CD4-positive, alpha-beta T cell (primary cell): ENCODE results near the gene SYT5. TPM values are rescaled to one million over a fixed set of nuclear protein-coding genes. Genes with fewer than 3 reads are reported as not detected.
"Not testable (repeated sequence)": the region's sequence is repeated elsewhere in the genome, so short reads cannot be mapped to it uniquely, and the experiment has no call there.

Experiments
- ATAC-seq: fragments of 200-7000 bp; cut with Tn5 transposase; one replicate; pipeline ENCODE4 v1.10.0; 2022; ENCODE audit warnings: mild to moderate bottlenecking; ENCODE audit not compliant: poor library complexity
- CTCF ChIA-PET: fragments of 350-600 bp; sonication (Branson Sonifier 250); formaldehyde crosslinking; loops from one replicate; lab custom pipeline; 2021; ENCODE audit warnings: antibody characterized with exemption, inconsistent platforms; lab: Charles Lee
- POLR2A ChIA-PET: fragments of 350-600 bp; sonication (Branson Sonifier 250); formaldehyde crosslinking; loops from one replicate; lab custom pipeline; 2021; ENCODE audit warnings: antibody characterized with exemption, inconsistent platforms; lab: Charles Lee
- DNase-seq, 14 experiments: peaks; one replicate each; pipeline ENCODE4 v3.0.0-alpha.2; 2013 to 2020; ENCODE audit warnings: mixed read lengths in 2 of 14
- H3K27ac ChIP-seq, 2 donors: one replicate each; pipeline versions ENCODE4 v1.5.1 to v1.7.0; 2013; ENCODE audit warnings: low read length in 2 of 2, low read depth in 1 of 2, mild to moderate bottlenecking in 1 of 2
- H3K27me3 ChIP-seq, 2 experiments: 1 replicate in 1 of 2; 2 replicates in 1 of 2; pipeline versions ENCODE4 v1.6.1 to v1.7.0; 2013; ENCODE audit warnings: low read length in 2 of 2, control low read depth in 1 of 2, mild to moderate bottlenecking in 1 of 2, moderate library complexity in 1 of 2; ENCODE audit not compliant: insufficient read depth in 2 of 2, control insufficient read depth in 1 of 2
- H3K36me3 ChIP-seq: one replicate; pipeline ENCODE4 v1.6.1; 2013; ENCODE audit warnings: low read length, control low read depth; ENCODE audit not compliant: insufficient read depth
- H3K4me1 ChIP-seq: one replicate; pipeline ENCODE4 v1.6.1; 2013; ENCODE audit warnings: low read length, control low read depth; ENCODE audit not compliant: insufficient read depth
- H3K4me3 ChIP-seq: one replicate; pipeline ENCODE4 v1.5.1; 2013; ENCODE audit warnings: mild to moderate bottlenecking, low read length, moderate library complexity
- H3K9me3 ChIP-seq, 2 experiments: 1 replicate in 1 of 2; 2 replicates in 1 of 2; pipeline versions ENCODE4 v1.6.1 to v1.7.0; 2013; ENCODE audit warnings: low read length in 2 of 2, mild to moderate bottlenecking in 2 of 2, control low read depth in 1 of 2, moderate library complexity in 1 of 2; ENCODE audit not compliant: control insufficient read depth in 1 of 2, insufficient read depth in 1 of 2
- H3K27ac Mint-ChIP-seq: one replicate; pipeline ENCODE4 v1.8.0; 2020; ENCODE audit warnings: mixed read lengths
- H3K27me3 Mint-ChIP-seq: one replicate; pipeline ENCODE4 v1.8.0; 2021; ENCODE audit warnings: mixed read lengths
- H3K36me3 Mint-ChIP-seq: one replicate; pipeline ENCODE4 v1.8.0; 2021; ENCODE audit warnings: low read depth, mixed read lengths
- H3K4me1 Mint-ChIP-seq: one replicate; pipeline ENCODE4 v1.8.0; 2021; ENCODE audit warnings: low read depth, mixed read lengths
- H3K4me3 Mint-ChIP-seq: one replicate; pipeline ENCODE4 v1.8.0; 2020; ENCODE audit warnings: mild to moderate bottlenecking, mixed read lengths
- H3K9me3 Mint-ChIP-seq: one replicate; pipeline ENCODE4 v1.8.0; 2020; ENCODE audit warnings: mixed read lengths
- intact Hi-C, 2 experiments: fragments of 100-400 bp; cut with DNase I in 1 of 2; cut with micrococcal nuclease in 1 of 2; formaldehyde crosslinking; loops; one replicate each; pipeline versions ENCODE4 v1.15.1 to v1.9.0; 2023 to 2025; cut with DNase I, micrococcal nuclease
- total RNA-seq, 174 experiments: library from RNA in 2 of 174; stranded (reverse) in 2 of 174; gene quantifications; one replicate each; pipeline ENCODE4 v1.2.3 and lab custom pipeline; 2021 to 2026
- TF ChIP-seq, protein P1 (sequence below): fragments of 200-600 bp; IDR thresholded peaks from one replicate; pipeline ENCODE4 v1.8.0; 2022; ENCODE audit warnings: antibody characterized with exemption, mild to moderate bottlenecking

SYT5 gene
- total RNA-seq, 2 experiments from 2014 or later, result 0.41 to 0.56 TPM

DNA sequence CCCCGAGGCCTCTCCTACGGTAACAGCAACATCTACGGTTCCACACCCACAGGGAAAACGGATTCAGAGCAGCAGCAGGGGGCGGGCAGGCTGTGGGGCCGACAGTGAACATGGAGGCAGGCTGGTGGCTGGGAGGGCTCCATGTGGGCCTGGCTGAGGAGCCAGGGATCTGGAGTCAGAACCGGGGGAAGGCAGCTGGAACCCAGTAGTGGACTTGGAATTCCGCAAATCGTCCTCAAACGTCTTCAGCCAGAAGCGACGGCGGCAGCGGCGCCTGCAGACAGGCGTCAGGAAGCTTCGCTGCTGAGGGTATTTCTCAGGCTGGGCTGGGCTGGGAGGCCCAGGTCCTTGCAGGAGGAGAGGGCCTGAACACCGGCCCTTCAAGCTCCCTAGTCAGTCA lies 46.7 kb upstream of the SYT5 start:
- ATAC-seq (no peak), DNase-seq (no peak)
- H3K4me1 ChIP-seq, result no peaks in the 10 kb centered on the region
- TF ChIP-seq, protein P1, sequence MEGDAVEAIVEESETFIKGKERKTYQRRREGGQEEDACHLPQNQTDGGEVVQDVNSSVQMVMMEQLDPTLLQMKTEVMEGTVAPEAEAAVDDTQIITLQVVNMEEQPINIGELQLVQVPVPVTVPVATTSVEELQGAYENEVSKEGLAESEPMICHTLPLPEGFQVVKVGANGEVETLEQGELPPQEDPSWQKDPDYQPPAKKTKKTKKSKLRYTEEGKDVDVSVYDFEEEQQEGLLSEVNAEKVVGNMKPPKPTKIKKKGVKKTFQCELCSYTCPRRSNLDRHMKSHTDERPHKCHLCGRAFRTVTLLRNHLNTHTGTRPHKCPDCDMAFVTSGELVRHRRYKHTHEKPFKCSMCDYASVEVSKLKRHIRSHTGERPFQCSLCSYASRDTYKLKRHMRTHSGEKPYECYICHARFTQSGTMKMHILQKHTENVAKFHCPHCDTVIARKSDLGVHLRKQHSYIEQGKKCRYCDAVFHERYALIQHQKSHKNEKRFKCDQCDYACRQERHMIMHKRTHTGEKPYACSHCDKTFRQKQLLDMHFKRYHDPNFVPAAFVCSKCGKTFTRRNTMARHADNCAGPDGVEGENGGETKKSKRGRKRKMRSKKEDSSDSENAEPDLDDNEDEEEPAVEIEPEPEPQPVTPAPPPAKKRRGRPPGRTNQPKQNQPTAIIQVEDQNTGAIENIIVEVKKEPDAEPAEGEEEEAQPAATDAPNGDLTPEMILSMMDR, result no peak
- H3K27ac Mint-ChIP-seq, result no peak overlapping the region
- no peak overlapping the region for H3K4me3 Mint-ChIP-seq
- peaks cover 46% of the 10 kb centered on the region for H3K36me3 ChIP-seq
- H3K27me3 ChIP-seq, result no peaks in the 10 kb centered on the region
- CTCF ChIA-PET, result no interaction called here
- H3K27me3 Mint-ChIP-seq, result no peaks in the 10 kb centered on the region
- H3K27ac ChIP-seq, result no peak overlapping the region
- POLR2A ChIA-PET, result no interaction called here
- H3K9me3 ChIP-seq, result peaks cover 0 to 4% of the 10 kb centered on the region in 2 experiments
- peaks cover 6% of the 10 kb centered on the region for H3K4me1 Mint-ChIP-seq
- no peaks in the 10 kb centered on the region for H3K9me3 Mint-ChIP-seq
- peaks cover 60% of the 10 kb centered on the region for H3K36me3 Mint-ChIP-seq
- intact Hi-C loops, result no loop called here
- no peak overlapping the region for H3K4me3 ChIP-seq

DNA sequence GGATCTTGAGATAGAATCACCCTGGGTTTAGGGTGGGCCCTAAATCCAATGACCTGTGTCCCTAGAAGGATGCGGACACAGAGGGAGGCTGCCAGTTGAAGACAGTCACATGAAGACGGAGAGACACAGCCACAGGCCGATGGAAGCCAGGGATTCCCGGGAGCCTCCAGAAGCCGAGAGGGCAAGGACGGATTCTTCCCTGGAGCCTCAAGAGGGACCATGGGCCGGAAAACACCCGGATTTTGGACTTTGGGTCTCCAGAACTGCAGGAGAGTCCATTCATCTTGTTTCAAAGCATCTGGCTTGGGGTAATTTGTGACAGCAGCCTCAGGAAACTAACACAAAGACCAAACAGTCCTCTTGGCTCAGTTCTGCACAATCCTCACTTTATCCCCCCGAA lies 46.2 kb upstream of the SYT5 start:
- no peaks in the 10 kb centered on the region for H3K4me1 ChIP-seq
- intact Hi-C loops, result no loop called here
- H3K27me3 ChIP-seq, result no peaks in the 10 kb centered on the region
- H3K4me3 ChIP-seq, result no peak overlapping the region
- Mint-ChIP-seq H3K27me3 (no peaks in the 10 kb centered on the region), H3K36me3 (peaks cover 60% of the 10 kb centered on the region), H3K4me3 (no peak overlapping the region), H3K27ac (no peak overlapping the region), H3K9me3 (no peaks in the 10 kb centered on the region), H3K4me1 (peaks cover 6% of the 10 kb centered on the region)
- ChIA-PET POLR2A (no interaction called here), CTCF (no interaction called here)
- no peak for DNase-seq
- H3K36me3 ChIP-seq, result peaks cover 41% of the 10 kb centered on the region
- TF ChIP-seq, protein P1, result no peak
- H3K9me3 ChIP-seq, result peaks cover 0 to 4% of the 10 kb centered on the region in 2 experiments
- H3K27ac ChIP-seq, result no peak overlapping the region
- no peak for ATAC-seq

DNA sequence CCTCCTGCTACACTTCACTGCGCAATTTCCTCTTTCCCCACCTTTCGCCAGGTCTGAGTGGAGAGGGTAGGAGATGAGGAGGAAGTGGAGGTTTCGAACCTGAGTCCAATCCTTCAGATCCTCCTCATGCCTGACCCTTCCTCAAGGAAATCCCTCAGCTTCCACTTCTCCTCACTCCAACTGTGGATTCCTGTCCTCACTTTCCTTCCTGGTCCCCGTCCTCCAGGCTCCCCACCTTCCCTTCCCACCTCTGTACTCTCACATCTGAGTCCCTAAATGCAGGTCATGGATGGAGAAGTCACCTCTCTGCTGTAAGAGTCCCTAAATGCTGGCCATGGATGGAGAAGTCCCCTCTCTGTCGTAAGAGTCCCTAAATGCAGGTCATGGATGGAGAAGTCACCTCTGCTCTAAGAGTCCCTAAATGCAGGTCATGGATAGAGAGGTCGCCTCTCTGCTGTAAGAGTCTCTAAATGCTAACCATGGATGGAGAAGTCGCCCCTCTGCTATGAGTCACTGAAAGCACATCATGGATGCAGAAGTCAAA lies 45.4 kb upstream of the SYT5 start:
- H3K4me3 ChIP-seq, result no peak overlapping the region
- H3K9me3 ChIP-seq, result peaks cover 0 to 6% of the 10 kb centered on the region in 2 experiments
- H3K4me3 Mint-ChIP-seq, result no peak overlapping the region
- peaks cover 6% of the 10 kb centered on the region for H3K4me1 Mint-ChIP-seq
- ChIA-PET POLR2A (no interaction called here), CTCF (no interaction called here)
- peaks cover 60% of the 10 kb centered on the region for H3K36me3 Mint-ChIP-seq
- ATAC-seq, result no peak
- TF ChIP-seq, protein P1, result no peak
- no peaks in the 10 kb centered on the region for H3K9me3 Mint-ChIP-seq
- H3K36me3 ChIP-seq, result peaks cover 35% of the 10 kb centered on the region
- H3K4me1 ChIP-seq, result no peaks in the 10 kb centered on the region
- no peak overlapping the region for H3K27ac ChIP-seq
- no peak for DNase-seq
- no peaks in the 10 kb centered on the region for H3K27me3 ChIP-seq
- H3K27me3 Mint-ChIP-seq, result no peaks in the 10 kb centered on the region
- H3K27ac Mint-ChIP-seq, result peak overlapping the region; percentile 28
- intact Hi-C loops, result no loop called here

DNA sequence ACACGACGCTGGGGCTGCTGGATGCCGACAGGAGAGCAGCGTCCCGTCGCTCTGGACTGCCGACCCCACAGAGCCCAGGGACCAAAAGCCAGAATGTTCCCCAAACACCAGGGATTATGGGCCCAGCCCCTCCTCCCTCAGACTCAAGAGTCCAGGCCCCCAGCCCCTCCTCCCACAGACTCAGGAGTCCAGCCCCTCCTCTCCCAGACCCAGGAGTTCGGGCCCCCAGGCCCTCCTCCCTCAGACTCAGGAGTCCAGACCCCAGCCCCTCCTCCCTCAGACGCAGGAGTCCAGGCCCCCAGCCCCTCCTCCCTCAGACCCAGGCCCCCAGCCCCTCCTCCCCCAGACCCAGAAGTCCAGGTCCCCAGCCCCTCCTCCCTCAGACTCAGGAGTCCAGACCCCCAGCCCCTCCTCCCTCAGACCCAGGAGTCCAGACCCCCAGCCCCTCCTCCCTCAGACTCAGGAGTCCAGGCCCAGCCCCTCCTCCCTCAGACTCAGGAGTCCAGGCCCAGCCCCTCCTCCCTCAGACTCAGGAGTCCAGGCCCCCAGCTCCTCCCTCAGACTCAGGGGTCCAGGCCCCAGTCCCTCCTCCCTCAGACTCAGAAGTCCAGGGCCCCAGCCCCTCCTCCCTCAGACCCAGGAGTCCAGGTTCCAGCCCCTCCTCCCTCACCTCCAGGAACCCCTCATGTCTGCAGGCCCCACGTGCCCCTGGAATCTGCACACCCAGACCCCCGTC lies 44.8 kb upstream of the SYT5 start:
- CTCF ChIA-PET, POLR2A ChIA-PET, H3K27me3 Mint-ChIP-seq, H3K4me1 ChIP-seq, DNase-seq, H3K27me3 ChIP-seq, H3K4me1 Mint-ChIP-seq, H3K9me3 Mint-ChIP-seq, ATAC-seq, H3K27ac ChIP-seq, H3K4me3 Mint-ChIP-seq, intact Hi-C loops, H3K4me3 ChIP-seq: not testable (repeated sequence)
- peaks cover 28% of the 10 kb centered on the region for H3K36me3 ChIP-seq
- H3K27ac Mint-ChIP-seq, result peak overlapping the region; percentile 28
- peaks cover 58% of the 10 kb centered on the region for H3K36me3 Mint-ChIP-seq
- H3K9me3 ChIP-seq, result peaks cover 0 to 10% of the 10 kb centered on the region in 2 experiments
